Measurements from ENCODE around the gene FDCSP. TPM values are rescaled to one million over a fixed set of nuclear protein-coding genes. Genes with fewer than 3 reads are reported as not detected.

FDCSP gene
- polyA plus RNA-seq, 1 of the 3 experiments (the other 2 are of a cell fraction) = not detected

DNA sequence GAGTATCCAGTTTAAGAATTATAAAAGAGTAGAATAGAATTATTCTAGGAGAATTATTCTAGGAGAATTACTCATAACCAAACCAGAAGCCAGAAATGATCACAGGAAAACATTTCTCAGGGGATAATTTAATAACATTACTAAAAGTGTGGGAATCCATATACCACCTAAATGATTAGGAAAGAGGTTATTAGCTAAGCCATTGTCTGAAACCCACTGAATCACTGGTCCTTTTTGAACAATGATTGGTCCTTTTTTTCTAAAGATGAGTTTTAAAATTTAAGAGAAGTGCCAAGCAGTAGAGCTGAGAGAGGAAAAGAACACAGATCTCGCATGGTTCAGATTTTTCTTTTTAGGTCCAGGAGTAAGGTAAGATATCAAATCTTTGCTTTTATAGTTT lies 30.5 kb upstream of the FDCSP start, which contains the start of gene ODAM:
Gene ODAM, plus strand, starts transcription at position 301 of the 400 bp plus-strand sequence. CDS start 819 bp downstream, outside the sequence.
- Histone ChIP-seq H3K4me3 (ENCODE audit: low read depth in 2 of 2, low read length in 1 of 2) (no peak within 1 kb of the TSS), H3K9me3 (no peaks in the 10 kb centered on the region), H3K79me2 (ENCODE audit: insufficient read depth) (no peaks in the 10 kb centered on the region), H4K20me1 (ENCODE audit: insufficient read depth) (no peaks in the 10 kb centered on the region), H3K9ac (no peak within 1 kb of the TSS), H3K27me3 (ENCODE audit: insufficient read depth) (no peaks in the 10 kb centered on the region), H3K4me2 (no peak within 1 kb of the TSS), H3K36me3 (replicated peaks in 1 of 2; ENCODE audit: control insufficient read depth in 1 of 2, insufficient read depth in 2 of 2, low read length in 1 of 2) (no peaks in the 10 kb centered on the region), H2AFZ (ENCODE audit: low read depth) (no peak within 1 kb of the TSS), H3K4me1 (ENCODE audit: control insufficient read depth in 1 of 2, insufficient read depth in 2 of 2, low read depth in 1 of 2, low read length in 1 of 2) (no peaks in the 10 kb centered on the region), H3K27ac (ENCODE audit: low read depth in 2 of 2, low read length in 1 of 2) (no peak within 1 kb of the TSS), H3F3A (replicated peaks; ENCODE audit: insufficient read depth) (no peaks in the 10 kb centered on the region), H3K9me2 (no peaks in the 10 kb centered on the region)
- ChIA-PET CTCF (interaction anchor here (2.0 kb wide), 1 partner anchor 12 kb away, joined by 6 read pairs; no protein-coding TSS in a partner anchor), POLR2A (no interaction called here)
- DNase-seq = no peak
- WGBS (ENCODE audit: low lambda C conversion rate) = 14% methylated on average over 1 of the region's 1 CpG
- TF ChIP-seq GATA2 (CRISPR knock-in tag; IDR thresholded peaks at IDR 0.05) (no peak), TAF1 (IDR thresholded peaks at IDR 0.05; ENCODE audit: borderline replicate concordance, low read depth, low read length) (no peak), CHD2 (IDR thresholded peaks at IDR 0.05; ENCODE audit: low read length, partially characterized antibody) (no peak), TEAD4 (IDR thresholded peaks at IDR 0.05; ENCODE audit: borderline replicate concordance, insufficient read depth) (no peak)

DNA sequence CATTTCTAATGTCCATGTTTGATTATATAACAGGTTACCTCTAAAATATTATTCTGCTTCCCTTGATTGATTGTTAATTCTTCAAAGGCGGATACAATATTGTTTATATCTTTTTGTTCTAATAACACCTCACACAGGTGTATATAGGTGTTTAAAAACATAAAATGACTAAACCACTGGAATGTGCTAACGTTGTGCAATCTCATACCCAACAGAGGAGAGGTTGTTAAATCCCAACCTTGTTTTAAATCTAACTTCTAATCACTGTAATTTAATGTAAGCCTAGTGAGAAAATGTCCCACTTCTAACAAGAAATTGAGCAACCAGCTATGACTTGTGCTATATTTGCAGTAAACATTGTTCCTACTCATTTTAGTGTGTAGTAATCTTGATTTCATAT lies 29.1 kb upstream of the FDCSP start:
- Histone ChIP-seq H3K27me3 (ENCODE audit: insufficient read depth) (no peaks in the 10 kb centered on the region), H3K9me3 (no peaks in the 10 kb centered on the region), H3K9ac (no peak overlapping the region), H3K4me1 (ENCODE audit: control insufficient read depth in 1 of 2, insufficient read depth in 2 of 2, low read depth in 1 of 2, low read length in 1 of 2) (no peaks in the 10 kb centered on the region), H3K4me3 (ENCODE audit: low read depth in 2 of 2, low read length in 1 of 2) (no peak overlapping the region), H3F3A (replicated peaks; ENCODE audit: insufficient read depth) (no peaks in the 10 kb centered on the region), H3K9me2 (no peaks in the 10 kb centered on the region), H2AFZ (ENCODE audit: low read depth) (no peak overlapping the region), H3K27ac (ENCODE audit: low read depth in 2 of 2, low read length in 1 of 2) (no peak overlapping the region), H3K79me2 (ENCODE audit: insufficient read depth) (no peaks in the 10 kb centered on the region), H4K20me1 (ENCODE audit: insufficient read depth) (no peaks in the 10 kb centered on the region), H3K4me2 (no peak overlapping the region), H3K36me3 (replicated peaks in 1 of 2; ENCODE audit: control insufficient read depth in 1 of 2, insufficient read depth in 2 of 2, low read length in 1 of 2) (no peaks in the 10 kb centered on the region)
- WGBS (ENCODE audit: low lambda C conversion rate) = 11% methylated on average over 2 of the region's 2 CpGs
- CTCF ChIA-PET = interaction anchor here (2.0 kb wide), 1 partner anchor 13 kb away, joined by 6 read pairs; no protein-coding TSS in a partner anchor
- DNase-seq = no peak
- POLR2A ChIA-PET = no interaction called here
- TF ChIP-seq, protein P1, sequence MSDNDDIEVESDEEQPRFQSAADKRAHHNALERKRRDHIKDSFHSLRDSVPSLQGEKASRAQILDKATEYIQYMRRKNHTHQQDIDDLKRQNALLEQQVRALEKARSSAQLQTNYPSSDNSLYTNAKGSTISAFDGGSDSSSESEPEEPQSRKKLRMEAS (IDR thresholded peaks at IDR 0.05; ENCODE audit: low read depth) = no peak
- TF ChIP-seq, protein P2, sequence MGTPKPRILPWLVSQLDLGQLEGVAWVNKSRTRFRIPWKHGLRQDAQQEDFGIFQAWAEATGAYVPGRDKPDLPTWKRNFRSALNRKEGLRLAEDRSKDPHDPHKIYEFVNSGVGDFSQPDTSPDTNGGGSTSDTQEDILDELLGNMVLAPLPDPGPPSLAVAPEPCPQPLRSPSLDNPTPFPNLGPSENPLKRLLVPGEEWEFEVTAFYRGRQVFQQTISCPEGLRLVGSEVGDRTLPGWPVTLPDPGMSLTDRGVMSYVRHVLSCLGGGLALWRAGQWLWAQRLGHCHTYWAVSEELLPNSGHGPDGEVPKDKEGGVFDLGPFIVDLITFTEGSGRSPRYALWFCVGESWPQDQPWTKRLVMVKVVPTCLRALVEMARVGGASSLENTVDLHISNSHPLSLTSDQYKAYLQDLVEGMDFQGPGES (IDR thresholded peaks at IDR 0.05; ENCODE audit: low read depth, low read length) = no peak
- TF ChIP-seq JUND (IDR thresholded peaks at IDR 0.05) (no peak), POLR2AphosphoS5 (IDR thresholded peaks at IDR 0.05; ENCODE audit: low read depth, low read length) (no peak), FOXJ3 (CRISPR knock-in tag; IDR thresholded peaks at IDR 0.05) (no peak), RXRA (IDR thresholded peaks at IDR 0.05; ENCODE audit: borderline replicate concordance, low read depth) (no peak), GABPA (IDR thresholded peaks at IDR 0.05; ENCODE audit: low read depth) (no peak), GATA2 (CRISPR knock-in tag; IDR thresholded peaks at IDR 0.05) (no peak), RAD21 (IDR thresholded peaks at IDR 0.05; ENCODE audit: low read length) (no peak), SMC3 (IDR thresholded peaks at IDR 0.05; ENCODE audit: low read depth, low read length) (no peak), NFIC (IDR thresholded peaks at IDR 0.05; ENCODE audit: borderline replicate concordance) (no peak), SIN3A (IDR thresholded peaks at IDR 0.05; ENCODE audit: borderline replicate concordance, low read depth, low read length) (no peak), FOXM1 (IDR thresholded peaks at IDR 0.05; ENCODE audit: low read depth) (no peak), FOSL2 (IDR thresholded peaks at IDR 0.05; ENCODE audit: borderline replicate concordance, low read depth) (no peak)
- TF ChIP-seq, protein P3, sequence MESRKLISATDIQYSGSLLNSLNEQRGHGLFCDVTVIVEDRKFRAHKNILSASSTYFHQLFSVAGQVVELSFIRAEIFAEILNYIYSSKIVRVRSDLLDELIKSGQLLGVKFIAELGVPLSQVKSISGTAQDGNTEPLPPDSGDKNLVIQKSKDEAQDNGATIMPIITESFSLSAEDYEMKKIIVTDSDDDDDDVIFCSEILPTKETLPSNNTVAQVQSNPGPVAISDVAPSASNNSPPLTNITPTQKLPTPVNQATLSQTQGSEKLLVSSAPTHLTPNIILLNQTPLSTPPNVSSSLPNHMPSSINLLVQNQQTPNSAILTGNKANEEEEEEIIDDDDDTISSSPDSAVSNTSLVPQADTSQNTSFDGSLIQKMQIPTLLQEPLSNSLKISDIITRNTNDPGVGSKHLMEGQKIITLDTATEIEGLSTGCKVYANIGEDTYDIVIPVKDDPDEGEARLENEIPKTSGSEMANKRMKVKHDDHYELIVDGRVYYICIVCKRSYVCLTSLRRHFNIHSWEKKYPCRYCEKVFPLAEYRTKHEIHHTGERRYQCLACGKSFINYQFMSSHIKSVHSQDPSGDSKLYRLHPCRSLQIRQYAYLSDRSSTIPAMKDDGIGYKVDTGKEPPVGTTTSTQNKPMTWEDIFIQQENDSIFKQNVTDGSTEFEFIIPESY (IDR thresholded peaks at IDR 0.05; ENCODE audit: borderline replicate concordance, low read depth) = no peak
- TF ChIP-seq, protein P4, sequence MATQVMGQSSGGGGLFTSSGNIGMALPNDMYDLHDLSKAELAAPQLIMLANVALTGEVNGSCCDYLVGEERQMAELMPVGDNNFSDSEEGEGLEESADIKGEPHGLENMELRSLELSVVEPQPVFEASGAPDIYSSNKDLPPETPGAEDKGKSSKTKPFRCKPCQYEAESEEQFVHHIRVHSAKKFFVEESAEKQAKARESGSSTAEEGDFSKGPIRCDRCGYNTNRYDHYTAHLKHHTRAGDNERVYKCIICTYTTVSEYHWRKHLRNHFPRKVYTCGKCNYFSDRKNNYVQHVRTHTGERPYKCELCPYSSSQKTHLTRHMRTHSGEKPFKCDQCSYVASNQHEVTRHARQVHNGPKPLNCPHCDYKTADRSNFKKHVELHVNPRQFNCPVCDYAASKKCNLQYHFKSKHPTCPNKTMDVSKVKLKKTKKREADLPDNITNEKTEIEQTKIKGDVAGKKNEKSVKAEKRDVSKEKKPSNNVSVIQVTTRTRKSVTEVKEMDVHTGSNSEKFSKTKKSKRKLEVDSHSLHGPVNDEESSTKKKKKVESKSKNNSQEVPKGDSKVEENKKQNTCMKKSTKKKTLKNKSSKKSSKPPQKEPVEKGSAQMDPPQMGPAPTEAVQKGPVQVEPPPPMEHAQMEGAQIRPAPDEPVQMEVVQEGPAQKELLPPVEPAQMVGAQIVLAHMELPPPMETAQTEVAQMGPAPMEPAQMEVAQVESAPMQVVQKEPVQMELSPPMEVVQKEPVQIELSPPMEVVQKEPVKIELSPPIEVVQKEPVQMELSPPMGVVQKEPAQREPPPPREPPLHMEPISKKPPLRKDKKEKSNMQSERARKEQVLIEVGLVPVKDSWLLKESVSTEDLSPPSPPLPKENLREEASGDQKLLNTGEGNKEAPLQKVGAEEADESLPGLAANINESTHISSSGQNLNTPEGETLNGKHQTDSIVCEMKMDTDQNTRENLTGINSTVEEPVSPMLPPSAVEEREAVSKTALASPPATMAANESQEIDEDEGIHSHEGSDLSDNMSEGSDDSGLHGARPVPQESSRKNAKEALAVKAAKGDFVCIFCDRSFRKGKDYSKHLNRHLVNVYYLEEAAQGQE (IDR thresholded peaks at IDR 0.05; ENCODE audit: low read depth, low read length) = no peak
- TF ChIP-seq, protein P5, sequence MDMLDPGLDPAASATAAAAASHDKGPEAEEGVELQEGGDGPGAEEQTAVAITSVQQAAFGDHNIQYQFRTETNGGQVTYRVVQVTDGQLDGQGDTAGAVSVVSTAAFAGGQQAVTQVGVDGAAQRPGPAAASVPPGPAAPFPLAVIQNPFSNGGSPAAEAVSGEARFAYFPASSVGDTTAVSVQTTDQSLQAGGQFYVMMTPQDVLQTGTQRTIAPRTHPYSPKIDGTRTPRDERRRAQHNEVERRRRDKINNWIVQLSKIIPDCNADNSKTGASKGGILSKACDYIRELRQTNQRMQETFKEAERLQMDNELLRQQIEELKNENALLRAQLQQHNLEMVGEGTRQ (IDR thresholded peaks at IDR 0.05; ENCODE audit: borderline replicate concordance, low read depth, low read length) = no peak

All from SK-N-SH (cell line).